Stimulated activated CD8-positive, alpha-beta memory T cell treated with anti-CD3 and anti-CD28 coated beads, Interleukin-12 subunit alpha, Interleukin-12 subunit beta, amount 100 ng/mL, for 1 hour (primary cell): ENCODE measurements around the gene PIP4P1.
A peak's percentile ranks its signal among the peaks of the same experiment; 100 is the strongest.
"Not testable (repeated sequence)": the region's sequence is repeated elsewhere in the genome, so short reads cannot be mapped to it uniquely, and the experiment has no call there.

Experiments
- DNase-seq: peaks from one replicate; pipeline ENCODE4 v3.0.0-alpha.2; 2020; ENCODE audit warnings: low read depth

Gene PIP4P1

GRCh38 chr14:20461225-20462141, at the start of gene PIP4P1:
Gene PIP4P1, minus strand, starts transcription at chr14:20461434. Its CDS starts 109 bp downstream, at chr14:20461325.
- peak; percentile 97 for DNase-seq

- DNase-seq: no peak
These were observed 47.1 kb upstream of the PIP4P1 start for GRCh38 chr14:20508367-20508766.

GRCh38 chr14:20507537-20507936, 46.3 kb upstream of the PIP4P1 start:
- DNase-seq: not testable (repeated sequence)

- DNase-seq: not testable (repeated sequence)
These were observed 45.5 kb upstream of the PIP4P1 start for GRCh38 chr14:20506752-20507151.

- DNase-seq: not testable (repeated sequence)
These were observed 45.0 kb upstream of the PIP4P1 start for GRCh38 chr14:20506276-20506675.

- DNase-seq: no peak
These were observed 42.7 kb upstream of the PIP4P1 start for GRCh38 chr14:20503898-20504297.

GRCh38 chr14:20501346-20501745, 40.1 kb upstream of the PIP4P1 start:
- no peak for DNase-seq

- no peak for DNase-seq
These were observed 38.6 kb upstream of the PIP4P1 start for GRCh38 chr14:20499881-20500280.

- DNase-seq: no peak
These were observed 37.9 kb upstream of the PIP4P1 start for GRCh38 chr14:20499108-20499507.

- DNase-seq: no peak
These were observed 37.4 kb upstream of the PIP4P1 start for GRCh38 chr14:20498622-20499021.

- no peak for DNase-seq
These were observed 33.9 kb upstream of the PIP4P1 start for GRCh38 chr14:20494935-20495766.

- DNase-seq: no peak
These were observed 32.4 kb upstream of the PIP4P1 start for GRCh38 chr14:20493634-20494033.

GRCh38 chr14:20492486-20492885, 31.3 kb upstream of the PIP4P1 start:
- no peak for DNase-seq

GRCh38 chr14:20490563-20490962, 29.3 kb upstream of the PIP4P1 start:
- DNase-seq: no peak

GRCh38 chr14:20489093-20489994, 28.1 kb upstream of the PIP4P1 start:
- DNase-seq: no peak

GRCh38 chr14:20487396-20487725, 26.1 kb upstream of the PIP4P1 start:
- no peak for DNase-seq

GRCh38 chr14:20486684-20487395, 25.6 kb upstream of the PIP4P1 start:
- DNase-seq: no peak

- DNase-seq: no peak
These were observed 24.7 kb upstream of the PIP4P1 start for GRCh38 chr14:20485900-20486299.

- no peak for DNase-seq
These were observed 21.1 kb upstream of the PIP4P1 start for GRCh38 chr14:20482382-20482781.

- no peak for DNase-seq
These were observed 17.7 kb upstream of the PIP4P1 start for GRCh38 chr14:20478894-20479293.

- DNase-seq: peak; percentile 9
These were observed 16.1 kb upstream of the PIP4P1 start for GRCh38 chr14:20477211-20477876.
